GM19372 (cell line): ENCODE measurements around the gene LBX1.

Experiments used
- ATAC-seq: cut with Tn5 transposase; IDR thresholded peaks from one replicate; pipeline ENCODE4 v1.9.1; 2021; ENCODE audit warnings: mild to moderate bottlenecking, low read depth, moderate library complexity; ENCODE audit not compliant: unreplicated experiment

The LBX1 gene

DNA sequence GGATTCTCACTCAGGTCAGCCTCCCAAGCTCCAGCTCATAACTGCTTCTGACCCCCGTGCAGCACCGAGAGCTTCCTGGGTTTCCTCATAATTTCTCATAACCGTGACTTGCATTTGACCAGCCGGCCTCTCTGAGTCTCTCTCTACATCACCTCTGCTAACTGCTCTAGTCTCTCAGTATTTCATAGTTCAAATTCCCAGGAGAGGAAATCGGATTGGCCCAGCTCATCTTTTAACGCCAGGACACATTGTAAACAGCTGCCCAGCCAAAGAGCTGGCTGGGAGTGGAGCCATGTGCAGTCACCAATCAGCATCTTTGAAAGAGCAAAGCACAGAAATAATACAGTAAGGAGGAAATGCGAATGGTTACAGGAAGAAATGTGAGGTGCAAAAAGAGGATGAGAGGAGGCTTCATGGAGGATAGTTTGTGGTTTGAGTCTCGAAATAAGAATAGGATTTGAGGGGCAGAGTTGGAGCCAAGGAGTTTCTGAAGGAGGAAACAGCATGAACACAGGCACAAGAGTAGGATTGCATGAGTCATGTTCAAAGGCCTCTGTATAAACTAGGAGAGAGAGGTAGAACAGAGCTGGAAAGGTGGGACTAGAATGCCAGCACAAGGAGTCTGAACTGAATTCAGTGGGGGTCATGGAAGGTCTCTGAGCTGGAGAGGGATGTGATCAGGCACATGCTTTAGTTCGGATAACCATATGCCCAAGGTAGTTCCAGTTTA is 15.2 kb upstream of the LBX1 start:
- no peak for ATAC-seq

DNA sequence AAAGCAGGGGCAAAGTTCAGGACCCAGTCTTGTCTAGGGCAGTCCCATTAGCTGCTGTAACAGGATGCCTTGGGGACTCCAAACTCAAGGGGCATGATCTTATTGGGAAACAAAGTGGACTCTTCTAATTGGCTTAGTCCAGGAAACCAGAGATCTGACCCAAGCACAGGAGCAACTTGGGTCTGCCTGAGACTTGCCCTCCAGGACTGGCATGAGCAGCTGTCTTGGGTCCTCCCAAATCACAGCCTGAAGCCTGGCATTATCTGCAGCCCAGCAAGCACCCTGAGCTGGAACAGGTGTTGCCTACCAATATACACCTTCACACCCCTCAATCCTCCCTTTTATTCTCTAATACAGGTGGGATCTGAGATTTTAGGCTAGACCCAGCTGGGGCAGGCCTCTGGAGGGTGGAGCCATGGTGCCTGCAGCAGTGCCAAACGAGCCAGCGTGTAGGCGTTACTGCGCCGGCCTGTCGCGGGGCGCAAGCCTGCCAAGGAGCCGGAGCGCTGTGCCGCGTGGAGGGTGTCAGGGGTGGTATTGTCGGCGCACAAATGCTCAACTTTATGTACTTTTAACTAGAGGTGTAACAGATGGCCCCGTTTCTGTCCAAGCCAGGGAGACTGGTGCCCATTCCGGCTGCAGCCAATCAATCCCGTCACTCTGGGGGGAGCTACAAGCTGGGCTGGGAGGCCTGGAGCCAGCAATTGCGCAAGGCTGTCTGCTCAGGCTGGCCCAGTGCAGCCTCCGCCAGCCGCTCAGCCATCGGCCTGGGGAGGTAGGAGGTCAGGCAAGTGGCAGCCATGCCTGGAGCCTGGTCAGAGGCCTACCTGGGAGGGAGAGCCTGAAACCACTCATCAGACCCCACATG is 12.8 kb upstream of the LBX1 start:
- no peak for ATAC-seq

DNA sequence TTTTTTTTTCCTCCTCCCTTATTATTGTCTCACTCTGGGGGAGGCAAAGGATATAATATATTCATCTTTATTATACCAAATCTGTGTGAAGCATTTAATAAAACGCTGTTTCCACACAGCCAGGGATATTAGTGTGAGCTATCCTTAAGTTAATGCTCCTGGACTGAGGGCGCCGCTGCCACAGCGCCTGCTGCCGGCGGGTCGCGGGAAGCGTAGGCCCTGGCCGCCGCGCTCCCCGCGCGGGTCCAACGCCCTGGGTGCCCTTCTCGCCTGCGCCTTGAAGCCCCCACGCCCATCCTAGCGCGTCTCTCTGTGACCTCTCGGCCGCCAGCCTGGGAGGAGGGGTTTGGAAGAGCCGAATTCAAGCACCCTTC is 9.5 kb upstream of the LBX1 start:
- ATAC-seq, result no peak

DNA sequence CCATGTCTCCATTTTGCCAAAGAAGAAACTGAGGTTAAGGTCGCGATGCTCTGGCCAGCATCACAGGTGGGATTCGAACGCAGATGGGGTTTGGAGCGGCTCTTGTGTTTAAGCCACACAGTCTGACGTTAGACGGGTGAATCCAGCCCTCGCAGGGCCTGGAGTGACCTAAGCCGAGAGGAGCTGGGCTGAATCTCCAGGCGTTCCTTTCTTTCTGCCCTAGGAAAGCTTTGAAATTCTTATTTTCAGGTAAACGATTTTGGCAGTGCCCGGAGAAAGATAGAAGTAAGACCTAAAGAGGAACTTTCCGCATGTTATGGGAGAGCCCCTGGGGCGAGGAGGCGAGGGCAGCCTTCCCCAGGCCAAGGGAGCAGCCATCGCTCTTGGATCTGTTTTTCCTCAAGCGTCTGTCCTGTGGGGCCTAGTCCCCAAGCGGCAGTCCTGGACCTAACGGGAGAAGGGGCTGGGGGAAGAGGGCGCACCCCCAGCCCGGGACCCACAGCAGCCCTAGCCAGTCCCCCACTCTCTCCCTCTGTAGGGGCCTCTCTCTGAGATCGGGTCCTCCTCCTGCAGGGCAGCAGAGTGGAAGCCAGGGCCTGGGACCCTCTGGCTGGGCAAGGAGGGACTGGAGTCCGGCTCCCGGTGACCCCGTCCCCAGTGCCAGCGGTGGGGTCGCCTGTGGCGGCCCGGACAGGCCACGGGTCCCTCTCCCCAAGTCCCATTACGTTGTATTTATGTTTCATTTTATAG is 8.9 kb upstream of the LBX1 start:
- ATAC-seq, result no peak

DNA sequence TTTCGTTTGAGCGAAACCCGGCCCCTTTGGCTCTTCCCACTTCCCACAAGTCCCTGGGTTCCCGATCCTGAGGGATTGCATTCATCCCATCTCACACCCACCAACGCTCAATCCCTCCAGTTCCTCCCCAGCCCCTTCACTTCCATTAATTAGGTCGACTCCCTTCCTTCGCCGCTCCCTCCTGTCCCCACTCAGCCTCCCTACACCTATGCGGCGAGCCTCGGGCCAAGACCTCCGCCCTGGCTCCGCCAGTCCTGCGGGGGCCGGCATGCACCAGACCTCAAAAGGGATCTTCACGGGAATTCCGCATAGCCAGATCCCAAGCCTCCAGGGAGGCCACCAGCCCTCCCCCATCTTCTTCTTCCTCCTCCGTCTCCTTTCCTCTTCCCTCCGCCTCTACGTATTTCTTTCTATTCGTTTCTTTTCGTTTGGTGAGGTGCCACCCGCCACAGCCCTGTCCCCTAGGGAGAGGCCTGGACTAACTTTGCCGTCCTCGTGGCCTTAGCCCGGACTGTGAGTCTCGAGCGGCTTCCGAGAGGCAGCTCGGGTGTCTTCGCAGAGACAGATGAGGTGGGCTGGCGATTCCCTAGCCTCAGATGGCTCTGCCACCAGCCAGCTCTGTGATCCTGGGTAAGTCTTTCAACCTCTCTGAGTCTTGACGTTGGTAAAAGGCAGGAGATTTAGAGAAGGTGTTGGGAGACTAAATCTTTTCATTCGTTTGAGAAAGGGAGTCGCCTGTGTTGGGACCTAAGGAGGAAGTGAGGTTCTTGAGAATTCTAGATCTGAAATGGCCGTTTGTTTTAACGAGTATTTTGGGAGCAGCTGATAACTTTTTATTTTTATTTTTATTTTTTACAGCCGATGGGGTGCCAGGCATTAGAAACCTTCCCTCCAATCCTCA is 8.1 kb upstream of the LBX1 start:
- ATAC-seq, result no peak

DNA sequence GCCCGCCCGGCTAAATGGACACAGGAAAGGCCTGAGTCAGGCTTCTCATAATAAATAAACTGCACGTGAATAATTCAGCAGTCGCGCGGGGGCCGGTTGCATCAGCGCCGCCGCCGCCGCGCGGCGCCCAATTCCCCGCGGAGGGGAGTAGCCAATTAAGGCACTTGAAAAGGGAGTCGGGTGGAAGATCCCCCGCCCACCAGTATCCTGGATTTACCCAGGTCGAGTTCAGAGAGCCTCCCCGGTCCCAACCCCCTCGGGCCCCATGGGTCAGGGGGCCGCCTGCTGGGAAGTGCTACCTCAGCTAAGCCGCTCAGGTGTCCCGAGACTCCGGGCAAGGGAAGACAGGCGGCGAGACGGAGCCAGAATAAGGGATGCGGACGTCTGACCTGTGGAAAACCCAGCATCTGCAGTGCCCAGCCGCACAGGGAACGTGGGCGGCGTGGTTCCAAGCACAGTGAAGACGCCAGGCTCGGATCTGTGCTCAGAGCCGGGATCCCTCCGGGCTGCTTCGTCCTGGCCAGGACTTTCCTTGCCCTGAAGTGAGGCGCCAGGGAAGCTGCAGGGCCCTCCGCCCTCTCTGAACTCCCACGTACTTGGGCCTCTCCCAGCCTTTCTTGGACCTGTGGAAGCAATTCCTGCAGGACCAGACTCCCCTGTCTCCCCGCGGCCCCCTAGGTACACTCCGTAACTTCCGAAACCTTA is 7.3 kb upstream of the LBX1 start:
- no peak for ATAC-seq

DNA sequence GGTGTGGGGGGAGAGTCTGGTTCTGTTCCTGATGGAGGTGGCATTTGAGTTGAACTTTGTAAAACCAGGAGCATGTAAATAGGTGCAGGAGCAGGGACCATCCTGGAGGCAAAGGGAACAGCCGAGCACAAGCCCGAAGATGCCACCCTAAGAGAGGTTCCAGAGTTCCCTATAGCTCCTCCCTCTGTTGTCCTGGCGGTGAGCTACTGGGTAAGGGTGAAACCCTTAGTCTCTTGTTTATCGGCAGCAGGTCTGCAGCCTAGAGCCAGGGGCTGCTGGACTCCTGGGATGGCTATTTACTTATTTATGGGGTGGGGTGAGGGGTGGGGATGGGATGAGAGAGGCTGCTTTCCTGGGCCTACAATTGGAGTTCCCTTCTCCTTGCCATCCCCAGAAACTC is 6.5 kb upstream of the LBX1 start:
- no peak for ATAC-seq

DNA sequence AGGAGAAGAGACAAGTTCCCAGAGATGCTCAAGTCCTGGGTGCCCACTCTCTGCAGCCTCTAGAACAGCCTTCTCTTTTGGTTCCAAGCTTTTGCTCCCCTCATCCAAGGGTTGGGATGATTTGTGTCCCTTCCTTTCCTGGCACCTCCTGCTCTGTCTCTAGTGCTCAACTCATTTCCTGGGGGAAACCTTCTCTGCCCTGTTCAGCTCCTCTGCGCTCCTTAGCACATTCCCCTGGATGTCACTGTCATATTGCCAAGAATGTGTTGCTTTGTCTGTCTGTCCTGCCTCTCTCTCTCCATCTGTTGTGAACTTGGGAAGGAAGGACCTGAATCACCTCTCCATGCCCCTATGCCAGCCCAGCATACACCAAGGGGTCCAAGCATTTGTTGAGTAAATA is 5.1 kb upstream of the LBX1 start:
- no peak for ATAC-seq

DNA sequence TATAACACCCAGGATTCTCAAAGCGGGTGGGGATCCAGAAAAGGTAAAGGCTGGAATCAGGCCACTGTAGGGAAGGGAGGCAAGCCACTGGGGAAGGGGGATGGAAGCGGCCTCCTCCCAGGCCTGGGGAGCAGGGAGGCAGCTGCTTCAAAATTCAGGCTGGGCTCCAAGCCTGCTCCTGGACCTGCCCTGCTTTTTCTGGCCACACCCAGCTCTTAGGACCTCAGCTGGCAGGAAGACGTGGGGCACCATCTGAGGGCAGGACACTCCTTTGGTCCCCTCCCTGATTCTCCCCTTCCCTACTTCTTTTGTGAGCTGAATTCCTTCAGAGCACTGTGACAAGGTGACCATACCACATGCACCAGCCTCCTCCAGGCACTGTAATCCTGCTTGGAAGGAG is 4.6 kb upstream of the LBX1 start:
- no peak for ATAC-seq

DNA sequence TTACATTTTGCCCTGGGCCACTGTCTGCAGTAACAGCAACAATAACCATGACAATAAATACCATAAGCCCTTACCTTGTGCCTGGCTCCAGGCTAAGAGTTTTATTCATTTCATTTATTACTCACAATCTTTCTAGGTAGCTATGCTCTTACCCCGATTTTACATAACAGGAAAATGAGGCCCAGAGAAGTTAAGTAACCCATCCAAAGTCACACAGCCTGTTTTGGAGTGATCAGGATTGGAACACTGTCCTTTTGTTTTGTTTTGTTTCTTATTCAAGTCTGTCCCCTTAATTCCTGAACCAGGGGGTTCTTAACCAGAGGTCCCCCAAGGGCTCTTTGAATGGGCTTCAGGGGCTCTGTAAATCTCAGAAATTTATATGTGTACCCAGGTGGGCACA is 4.2 kb upstream of the LBX1 start:
- no peak for ATAC-seq

DNA sequence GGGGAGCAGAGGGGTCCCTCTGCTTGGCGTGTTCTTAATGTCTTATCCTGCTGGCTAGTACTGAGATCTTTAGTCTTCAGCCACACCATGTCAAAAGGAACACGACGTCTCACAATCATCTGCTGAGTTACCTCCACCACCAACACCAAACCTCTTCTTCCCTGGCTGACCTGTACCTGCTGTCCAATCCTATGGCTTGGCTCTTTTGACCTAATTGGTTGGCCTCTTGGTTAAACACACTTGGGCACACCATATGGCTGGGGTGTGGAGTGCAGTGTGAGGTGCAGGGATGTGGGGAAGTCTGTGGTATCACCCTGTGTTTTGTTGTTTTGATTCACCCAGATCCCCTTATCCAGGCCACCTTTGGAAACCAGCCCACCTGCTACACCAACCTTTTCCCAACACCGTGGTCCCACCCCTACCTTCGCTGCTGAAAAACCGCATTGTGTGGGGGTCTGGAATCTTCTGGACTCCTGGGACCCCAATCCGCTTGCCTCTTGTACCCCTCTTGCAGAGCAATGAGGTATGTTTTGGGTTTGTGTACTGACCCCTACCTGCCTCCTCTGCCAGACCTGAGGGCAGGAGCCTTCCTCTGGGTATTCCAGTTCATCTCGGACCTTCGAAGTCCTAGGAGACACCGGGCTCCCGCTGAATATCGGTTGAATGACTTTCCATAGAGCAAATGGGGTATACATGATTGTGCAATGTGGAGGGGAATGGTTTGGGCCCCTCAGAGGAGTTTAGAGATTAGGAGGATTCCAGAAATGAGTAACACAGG is 2.8 kb upstream of the LBX1 start:
- ATAC-seq, result no peak

DNA sequence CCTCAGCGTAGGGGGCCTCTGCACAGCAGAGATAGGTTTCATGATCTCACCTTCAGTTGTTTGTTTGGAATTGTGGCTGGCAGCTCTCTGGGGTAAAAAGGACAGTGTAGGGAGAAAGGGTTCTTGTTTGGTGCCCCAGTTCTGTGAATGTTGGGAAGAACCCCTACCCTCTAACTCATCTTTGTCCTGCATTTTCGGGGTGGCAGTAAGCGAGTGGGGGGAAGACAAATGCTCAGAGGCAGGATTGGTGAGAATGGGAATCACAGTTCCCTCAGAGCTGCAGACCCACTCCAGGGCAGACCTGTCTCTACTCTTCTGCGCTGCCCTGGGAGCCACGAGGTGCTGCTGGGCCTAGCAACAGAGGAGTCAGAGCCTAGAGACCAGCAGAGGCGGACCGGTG is 1.8 kb upstream of the LBX1 start:
- no peak for ATAC-seq

DNA sequence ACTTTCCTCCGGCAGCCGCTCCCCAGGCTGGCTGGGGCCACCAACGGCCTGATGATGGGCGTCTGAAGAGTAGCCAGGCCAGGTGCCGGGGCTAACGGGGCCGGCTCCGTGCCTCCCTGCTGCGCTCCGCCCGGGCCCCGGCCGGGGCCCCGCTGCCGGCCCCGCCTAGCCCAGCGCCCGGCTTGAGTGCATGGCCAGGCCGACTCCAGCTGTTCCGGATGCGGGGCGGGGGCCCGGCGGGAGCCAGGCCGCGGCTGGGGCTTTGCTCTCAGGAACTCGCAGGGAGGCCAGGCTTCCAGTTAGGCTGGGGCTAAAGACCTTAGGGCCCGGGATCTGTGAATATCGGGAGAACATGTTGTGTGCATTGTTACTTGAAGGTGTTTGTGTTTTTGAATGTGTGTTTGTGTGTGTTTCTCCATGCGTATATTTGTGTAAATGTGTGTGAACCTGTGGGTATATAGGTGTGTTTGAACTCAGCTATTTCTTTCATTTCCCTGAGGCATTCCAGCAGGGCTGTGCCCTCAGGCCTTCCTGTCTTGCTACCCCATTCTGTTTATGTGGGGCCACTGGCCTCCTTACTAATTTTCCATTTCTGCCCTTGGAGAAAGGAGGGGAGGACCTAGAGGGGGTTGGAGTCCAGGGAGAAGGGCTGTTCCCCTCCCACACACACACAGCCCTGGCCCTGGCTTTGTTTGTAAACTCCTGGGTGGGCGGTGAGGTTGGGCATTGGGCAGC is 1.1 kb upstream of the LBX1 start:
- no peak for ATAC-seq

DNA sequence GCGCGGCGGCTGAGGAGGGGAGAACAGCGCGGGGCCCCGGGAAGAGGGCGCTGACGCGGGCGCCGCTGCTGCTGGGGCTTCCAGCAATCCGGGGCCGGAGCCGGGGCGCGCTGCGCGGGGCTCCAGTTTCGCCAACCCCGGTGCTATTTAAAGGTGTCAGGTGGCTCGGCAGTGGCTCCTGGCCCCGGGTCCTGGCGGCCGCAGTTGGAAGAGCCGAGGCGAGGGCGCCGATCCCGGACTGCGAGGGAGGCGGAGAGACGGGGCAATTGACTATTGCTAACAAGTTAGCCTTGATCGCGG is 347 bp downstream of the LBX1 start:
- no peak for ATAC-seq

DNA sequence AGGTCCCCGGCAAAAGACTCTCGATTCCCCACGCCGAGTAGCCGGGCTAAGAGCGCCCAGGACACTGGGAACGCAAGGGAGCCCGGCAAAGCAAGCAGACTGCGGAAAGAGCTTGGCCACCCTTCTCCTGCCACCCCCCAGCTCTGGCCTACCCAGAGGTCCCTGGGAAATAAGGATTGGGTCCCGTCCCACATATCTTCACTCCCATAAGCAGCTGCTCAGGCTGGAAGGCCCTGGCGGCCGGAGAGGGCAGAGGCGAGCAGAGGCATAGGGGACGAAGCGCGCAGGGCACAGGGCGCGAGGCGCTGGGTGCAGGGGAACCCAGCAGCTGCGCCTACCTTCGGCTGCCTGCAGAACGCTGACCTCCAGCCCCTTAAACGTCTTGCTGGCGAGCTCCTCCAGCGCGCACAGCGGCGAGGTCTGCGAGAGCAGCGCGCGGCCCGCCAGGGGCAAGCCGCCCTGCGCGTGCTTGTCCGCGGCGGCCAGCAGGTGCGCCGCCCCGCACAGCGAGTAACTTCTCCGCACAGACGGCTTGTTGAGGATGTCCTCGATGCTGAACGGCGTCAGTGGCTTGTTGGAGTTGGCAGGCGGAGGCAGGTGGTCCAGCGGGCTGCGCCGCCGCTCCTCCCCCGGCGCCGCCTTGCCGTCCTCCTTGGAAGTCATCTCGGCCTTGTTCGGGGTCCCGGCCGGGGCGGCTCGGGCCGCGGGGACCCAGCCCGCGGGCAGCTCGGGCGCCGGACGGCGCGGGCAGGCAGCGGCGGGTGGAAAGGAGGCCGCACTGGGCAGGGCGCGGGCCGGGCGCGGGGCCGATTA is 904 bp downstream of the LBX1 start:
- ATAC-seq, result no peak

DNA sequence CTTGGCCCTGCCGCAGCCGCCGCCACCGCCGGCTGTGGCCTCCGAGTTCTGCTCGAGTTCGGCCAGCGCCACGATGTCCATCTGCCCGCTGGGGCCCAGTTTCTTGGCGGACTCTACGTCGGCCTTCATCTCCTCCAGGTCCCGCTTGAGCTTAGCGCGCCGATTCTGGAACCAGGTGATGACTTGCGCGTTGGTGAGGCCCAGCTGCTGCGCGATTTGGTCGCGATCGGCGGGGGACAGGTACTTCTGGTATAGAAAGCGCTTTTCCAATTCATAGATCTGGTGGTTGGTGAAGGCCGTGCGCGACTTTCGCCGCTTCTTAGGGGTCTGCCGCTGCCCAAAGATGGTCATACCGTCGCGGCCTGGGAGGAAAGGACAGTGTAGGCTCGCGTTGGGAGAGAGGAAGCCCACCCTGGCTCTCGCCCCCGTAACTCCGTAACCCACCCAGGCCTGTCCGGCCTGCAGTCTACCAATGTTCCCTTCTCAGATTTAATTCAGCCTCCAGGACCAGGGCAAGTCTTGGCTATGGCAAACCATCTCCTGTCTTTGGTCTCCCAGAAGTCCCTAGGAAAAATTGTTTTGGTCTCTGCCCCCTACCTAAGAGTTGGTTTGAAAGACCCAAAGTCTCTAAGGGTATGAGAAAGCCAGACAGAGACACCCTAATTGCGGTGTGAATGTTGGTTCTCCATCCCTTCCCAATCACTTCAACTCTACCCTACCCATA is 1.7 kb downstream of the LBX1 start:
- ATAC-seq, result no peak
